RWPE2 (cell line): Measurements from ENCODE around the gene ALDH18A1.

ENCODE experiments used
- ATAC-seq: fragments of 200-7000 bp; cut with Tn5 transposase; 3 replicates; pipeline ENCODE4 v1.9.1; 2021; ENCODE audit warnings: low read depth
- DNase-seq: peaks from one replicate; pipeline ENCODE4 v3.0.0-alpha.2; 2020; ENCODE audit warnings: low spot score
- H3K27ac ChIP-seq: fragments of 450-650 bp; 2 replicates; pipeline ENCODE4 v1.5.1; 2017; ENCODE audit warnings: mild to moderate bottlenecking; ENCODE audit not compliant: poor library complexity, severe bottlenecking
- H3K27me3 ChIP-seq: fragments of 250-450 bp; sonication (Bioruptor Pico); 2 replicates; pipeline ENCODE4 v1.5.1; 2021; ENCODE audit warnings: mild to moderate bottlenecking, moderate library complexity; ENCODE audit not compliant: insufficient read depth, poor library complexity, severe bottlenecking
- H3K36me3 ChIP-seq: fragments of 250-450 bp; sonication (Bioruptor Pico); 2 replicates; pipeline ENCODE4 v1.5.1; 2020; ENCODE audit warnings: low read depth, mild to moderate bottlenecking, moderate library complexity
- H3K4me1 ChIP-seq: fragments of 250-450 bp; sonication (Bioruptor Pico); 2 replicates; pipeline ENCODE4 v1.5.1; 2021; ENCODE audit warnings: mild to moderate bottlenecking, moderate library complexity; ENCODE audit not compliant: insufficient read depth, poor library complexity, severe bottlenecking
- H3K4me3 ChIP-seq: fragments of 250-450 bp; sonication (Bioruptor Pico); 2 replicates; pipeline ENCODE4 v1.5.1; 2021; ENCODE audit warnings: mild to moderate bottlenecking, moderate library complexity; ENCODE audit not compliant: severe bottlenecking
- H3K9me3 ChIP-seq: fragments of 250-450 bp; sonication (Bioruptor Pico); 2 replicates; pipeline ENCODE4 v1.5.1; 2021; ENCODE audit warnings: mild to moderate bottlenecking, moderate library complexity; ENCODE audit not compliant: severe bottlenecking
- TF ChIP-seq, protein P1 (sequence below): fragments of 450-650 bp; IDR thresholded peaks from one replicate; pipeline ENCODE4 v1.5.1; 2017; ENCODE audit warnings: mild to moderate bottlenecking, moderate library complexity; ENCODE audit not compliant: poor library complexity, severe bottlenecking

ALDH18A1 gene

DNA sequence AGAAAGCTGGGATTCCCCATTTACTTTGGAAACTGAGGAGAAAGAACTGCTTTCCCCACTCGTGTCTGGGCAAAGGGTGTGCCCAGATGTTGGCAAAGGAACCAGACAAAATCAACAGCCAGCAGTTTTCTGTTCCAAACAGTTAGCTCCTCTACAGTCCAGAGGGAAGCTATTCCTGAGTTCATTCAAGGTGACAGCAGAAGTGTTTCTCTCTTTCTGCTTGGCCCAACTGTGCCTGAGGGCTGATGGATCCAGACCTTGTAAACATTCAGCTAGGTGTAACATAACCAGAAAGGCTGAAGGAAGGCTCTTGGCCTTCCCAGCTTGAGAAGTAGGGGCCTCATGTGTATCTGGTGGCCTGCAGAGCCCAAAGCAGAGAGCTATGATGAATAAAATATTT lies 7.0 kb upstream of the ALDH18A1 start:
- Histone ChIP-seq H3K27ac (no peak overlapping the region), H3K4me3 (no peak overlapping the region), H3K27me3 (no peaks in the 10 kb centered on the region), H3K4me1 (no peaks in the 10 kb centered on the region), H3K9me3 (no peaks in the 10 kb centered on the region), H3K36me3 (peaks cover 4% of the 10 kb centered on the region)
- ATAC-seq (no peak), DNase-seq (no peak)
- TF ChIP-seq, protein P1, sequence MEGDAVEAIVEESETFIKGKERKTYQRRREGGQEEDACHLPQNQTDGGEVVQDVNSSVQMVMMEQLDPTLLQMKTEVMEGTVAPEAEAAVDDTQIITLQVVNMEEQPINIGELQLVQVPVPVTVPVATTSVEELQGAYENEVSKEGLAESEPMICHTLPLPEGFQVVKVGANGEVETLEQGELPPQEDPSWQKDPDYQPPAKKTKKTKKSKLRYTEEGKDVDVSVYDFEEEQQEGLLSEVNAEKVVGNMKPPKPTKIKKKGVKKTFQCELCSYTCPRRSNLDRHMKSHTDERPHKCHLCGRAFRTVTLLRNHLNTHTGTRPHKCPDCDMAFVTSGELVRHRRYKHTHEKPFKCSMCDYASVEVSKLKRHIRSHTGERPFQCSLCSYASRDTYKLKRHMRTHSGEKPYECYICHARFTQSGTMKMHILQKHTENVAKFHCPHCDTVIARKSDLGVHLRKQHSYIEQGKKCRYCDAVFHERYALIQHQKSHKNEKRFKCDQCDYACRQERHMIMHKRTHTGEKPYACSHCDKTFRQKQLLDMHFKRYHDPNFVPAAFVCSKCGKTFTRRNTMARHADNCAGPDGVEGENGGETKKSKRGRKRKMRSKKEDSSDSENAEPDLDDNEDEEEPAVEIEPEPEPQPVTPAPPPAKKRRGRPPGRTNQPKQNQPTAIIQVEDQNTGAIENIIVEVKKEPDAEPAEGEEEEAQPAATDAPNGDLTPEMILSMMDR, result no peak

DNA sequence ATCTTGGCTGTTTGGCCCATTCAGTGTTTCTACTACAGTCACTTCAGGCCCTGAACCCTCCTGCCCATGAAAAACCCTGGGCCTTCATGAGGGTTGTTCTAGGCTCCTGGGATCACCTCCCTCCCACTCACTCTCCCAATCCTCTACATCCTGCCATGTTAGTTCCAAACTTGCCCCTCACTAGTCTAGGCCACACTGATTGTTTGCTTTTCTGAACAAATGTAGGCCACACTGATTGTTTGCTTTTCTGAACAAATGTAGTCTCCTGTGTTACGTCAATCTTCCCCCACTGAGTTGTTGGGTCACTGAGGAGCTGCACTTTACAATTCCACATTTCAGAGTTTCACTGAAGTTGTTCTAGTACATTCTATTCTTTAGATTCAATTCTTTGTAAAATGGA lies 5.3 kb upstream of the ALDH18A1 start:
- H3K27ac ChIP-seq, result no peak overlapping the region
- no peak for ATAC-seq

DNA sequence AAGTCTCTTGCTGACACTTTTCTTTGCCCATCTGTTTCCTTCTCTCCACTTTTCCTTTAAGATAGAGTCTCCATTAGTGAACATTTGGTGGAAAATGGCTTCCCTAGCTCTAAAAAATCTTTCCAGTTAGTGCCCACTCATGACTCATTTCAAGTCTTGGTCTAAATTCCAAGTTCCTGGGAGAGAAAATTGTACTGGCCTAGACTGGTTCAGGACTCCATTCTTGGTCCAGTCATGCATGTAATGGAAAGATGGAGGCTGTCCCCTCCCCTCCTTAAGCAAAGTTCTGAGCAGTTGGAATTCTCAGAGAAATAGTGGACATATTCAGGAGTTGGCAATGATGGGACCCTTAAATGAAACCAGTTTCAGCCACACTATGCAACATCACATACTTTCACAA lies 3.8 kb upstream of the ALDH18A1 start:
- H3K27ac ChIP-seq, result no peak overlapping the region
- TF ChIP-seq, protein P1, result no peak
- DNase-seq (no peak), ATAC-seq (no peak)
- H3K9me3 ChIP-seq, result no peaks in the 10 kb centered on the region
- no peaks in the 10 kb centered on the region for H3K4me1 ChIP-seq
- H3K36me3 ChIP-seq, result peaks cover 4% of the 10 kb centered on the region
- no peaks in the 10 kb centered on the region for H3K27me3 ChIP-seq
- no peak overlapping the region for H3K4me3 ChIP-seq

More for the DNA sequence above, 5.3 kb upstream of the ALDH18A1 start:
- Histone ChIP-seq H3K27me3 (no peaks in the 10 kb centered on the region), H3K4me3 (no peak overlapping the region), H3K4me1 (no peaks in the 10 kb centered on the region), H3K36me3 (peaks cover 4% of the 10 kb centered on the region), H3K9me3 (no peaks in the 10 kb centered on the region)
- no peak for DNase-seq
- TF ChIP-seq, protein P1, result no peak

DNA sequence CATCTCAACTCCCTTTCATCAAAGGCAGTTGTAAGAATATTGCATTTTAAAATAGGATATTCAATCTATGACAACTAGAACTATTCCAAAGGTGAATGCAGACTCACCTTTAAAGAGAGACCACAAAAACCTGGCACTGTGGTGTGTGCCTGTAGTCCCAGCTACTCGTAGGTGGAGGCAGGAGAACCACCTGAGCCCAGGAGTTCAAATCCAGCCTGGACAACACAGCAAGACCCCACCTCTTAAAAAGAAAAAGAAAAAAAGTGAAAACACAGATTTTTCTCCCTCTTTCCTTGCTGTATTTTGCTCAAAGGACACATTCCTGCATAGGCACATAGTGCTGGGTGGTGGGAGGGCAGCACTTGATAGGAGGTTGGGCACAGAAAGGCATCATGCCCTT lies 739 bp upstream of the ALDH18A1 start:
- ATAC-seq, result no peak
- H3K4me1 ChIP-seq, result no peaks in the 10 kb centered on the region
- peak overlapping the region; percentile 76 for H3K4me3 ChIP-seq
- H3K27ac ChIP-seq, result peak overlapping the region; percentile 28
- DNase-seq, result no peak
- TF ChIP-seq, protein P1, result no peak
- no peaks in the 10 kb centered on the region for H3K9me3 ChIP-seq
- H3K27me3 ChIP-seq, result no peaks in the 10 kb centered on the region
- H3K36me3 ChIP-seq, result peaks cover 16% of the 10 kb centered on the region

DNA sequence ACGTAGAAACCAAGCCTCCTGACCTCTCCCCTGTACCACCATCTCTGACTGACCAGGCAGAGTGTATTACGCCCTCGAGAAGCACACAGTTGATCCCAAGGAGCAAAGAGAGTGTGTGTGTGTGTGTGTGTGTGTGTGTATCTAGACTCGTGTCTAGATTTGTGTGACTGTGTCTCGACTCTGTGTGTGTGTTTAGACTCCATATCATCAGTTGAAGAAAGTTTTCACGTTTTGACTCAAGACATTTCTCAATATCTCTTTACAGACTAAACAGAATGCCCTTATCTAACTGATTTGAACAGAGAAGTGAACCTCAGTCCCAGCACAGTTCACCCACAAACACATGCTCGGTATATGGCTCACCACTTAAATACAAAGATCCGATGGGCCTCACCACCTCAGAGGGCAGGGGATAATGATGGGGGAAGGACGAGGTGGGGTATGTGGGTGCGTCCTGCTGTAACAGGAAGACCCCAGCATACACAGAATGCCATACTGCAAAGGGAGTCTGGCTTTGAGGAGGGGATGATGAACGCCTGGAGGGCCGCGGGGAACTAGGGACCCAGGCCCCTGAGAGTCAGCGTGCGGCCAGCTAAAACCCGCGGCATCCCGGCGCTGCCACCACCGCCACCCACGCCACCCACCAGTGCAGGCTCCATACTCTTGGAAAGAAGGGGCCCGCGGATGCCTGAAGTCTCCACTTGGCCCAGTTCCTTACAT lies 780 bp downstream of the ALDH18A1 start:
- TF ChIP-seq, protein P1, result no peak
- peaks cover 31% of the 10 kb centered on the region for H3K36me3 ChIP-seq
- DNase-seq (no peak), ATAC-seq (peak; percentile 24; the same call in 2 of the 3 replicates)
- peak overlapping the region; percentile 28 for H3K27ac ChIP-seq
- no peaks in the 10 kb centered on the region for H3K9me3 ChIP-seq
- H3K27me3 ChIP-seq, result no peaks in the 10 kb centered on the region
- peak overlapping the region; percentile 76 for H3K4me3 ChIP-seq
- no peaks in the 10 kb centered on the region for H3K4me1 ChIP-seq
